Keratinocyte (primary cell): ENCODE measurements around the gene FAM25C.
"Not testable (repeated sequence)": the region's sequence is repeated elsewhere in the genome, so short reads cannot be mapped to it uniquely, and the experiment has no call there.

Experiments
- EZH2 ChIP-seq: IDR thresholded peaks from one replicate; pipeline ENCODE4 v1.6.1; 2012; ENCODE audit warnings: inconsistent platforms, mild to moderate bottlenecking, low read length, moderate library complexity
- TF ChIP-seq, protein P1 (sequence below), 3 experiments: IDR thresholded peaks in 1 of 3; conservative IDR thresholded peaks in 1 of 3; optimal IDR thresholded peaks in 1 of 3; 2 replicates in 2 of 3; 3 replicates in 1 of 3; pipeline versions ENCODE3 to v1.5.1; 2011; ENCODE audit warnings: low read length in 3 of 3, mild to moderate bottlenecking in 3 of 3, moderate library complexity in 2 of 3, control low read depth in 1 of 3, inconsistent platforms in 1 of 3; ENCODE audit not compliant: insufficient read depth in 2 of 3; ENCODE audit errors: extremely low read depth in 1 of 3

DNA sequence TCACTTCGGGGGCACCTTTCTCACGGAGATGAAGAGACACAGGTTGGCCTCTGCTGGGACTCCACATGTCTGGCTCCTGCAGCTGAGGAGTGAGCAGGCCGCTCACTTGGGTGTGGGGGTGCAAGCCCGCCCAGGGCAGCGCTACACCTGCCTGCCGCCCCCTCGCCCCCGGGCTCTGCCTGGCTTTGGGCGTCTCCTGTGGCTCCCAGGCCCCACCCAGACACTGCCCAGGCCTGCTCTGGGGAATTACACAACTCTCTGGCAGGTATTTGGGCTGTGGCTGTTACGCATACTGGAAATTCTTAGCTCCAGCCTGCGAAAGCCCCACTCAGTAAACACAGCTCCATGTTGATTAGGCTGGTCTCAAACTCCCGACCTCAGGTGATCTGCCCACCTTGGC, 7.9 kb downstream of the FAM25C start:
- not testable (repeated sequence) for TF ChIP-seq EZH2
- TF ChIP-seq, protein P1, sequence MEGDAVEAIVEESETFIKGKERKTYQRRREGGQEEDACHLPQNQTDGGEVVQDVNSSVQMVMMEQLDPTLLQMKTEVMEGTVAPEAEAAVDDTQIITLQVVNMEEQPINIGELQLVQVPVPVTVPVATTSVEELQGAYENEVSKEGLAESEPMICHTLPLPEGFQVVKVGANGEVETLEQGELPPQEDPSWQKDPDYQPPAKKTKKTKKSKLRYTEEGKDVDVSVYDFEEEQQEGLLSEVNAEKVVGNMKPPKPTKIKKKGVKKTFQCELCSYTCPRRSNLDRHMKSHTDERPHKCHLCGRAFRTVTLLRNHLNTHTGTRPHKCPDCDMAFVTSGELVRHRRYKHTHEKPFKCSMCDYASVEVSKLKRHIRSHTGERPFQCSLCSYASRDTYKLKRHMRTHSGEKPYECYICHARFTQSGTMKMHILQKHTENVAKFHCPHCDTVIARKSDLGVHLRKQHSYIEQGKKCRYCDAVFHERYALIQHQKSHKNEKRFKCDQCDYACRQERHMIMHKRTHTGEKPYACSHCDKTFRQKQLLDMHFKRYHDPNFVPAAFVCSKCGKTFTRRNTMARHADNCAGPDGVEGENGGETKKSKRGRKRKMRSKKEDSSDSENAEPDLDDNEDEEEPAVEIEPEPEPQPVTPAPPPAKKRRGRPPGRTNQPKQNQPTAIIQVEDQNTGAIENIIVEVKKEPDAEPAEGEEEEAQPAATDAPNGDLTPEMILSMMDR (optimal IDR thresholded peaks at IDR 0.05 in 1 of 3, IDR thresholded peaks at IDR 0.05 in 1 of 3, conservative IDR thresholded peaks at IDR 0.05 in 1 of 3; ENCODE audit: extremely low read depth in 1 of 3, insufficient read depth in 2 of 3, low read length in 3 of 3) = not testable (repeated sequence)
